Measurements from ENCODE around the gene SLC39A9. TPM values are rescaled to one million over a fixed set of nuclear protein-coding genes. Genes with fewer than 3 reads are reported as not detected.
"Not testable (repeated sequence)": the region's sequence is repeated elsewhere in the genome, so short reads cannot be mapped to it uniquely, and the experiment has no call there.

The SLC39A9 gene
- total RNA-seq, 1 experiment from 2014 or later = 53.1 TPM

GRCh38 chr14:69484444-69485314 lies 86.2 kb downstream of the SLC39A9 start, which contains the start of gene PLEKHD1:
TSS of gene PLEKHD1 (plus strand) at chr14:69484728. CDS start at chr14:69484966, 238 bp downstream.
- Histone ChIP-seq H3K27me3 (ENCODE audit: control insufficient read depth, insufficient read depth, low read length) (peaks cover 51% of the 10 kb centered on the region), H3K4me3 (ENCODE audit: insufficient read depth, low read depth, low read length) (peak within 1 kb of the TSS; percentile 60), H3K36me3 (replicated peaks; ENCODE audit: control insufficient read depth, insufficient read depth, low read length) (no peaks in the 10 kb centered on the region)
- DNase-seq = peak; percentile 99

GRCh38 chr14:69485315-69485660 lies 86.8 kb downstream of the SLC39A9 start:
- Histone ChIP-seq H3K36me3 (replicated peaks; ENCODE audit: control insufficient read depth, insufficient read depth, low read length) (no peaks in the 10 kb centered on the region), H3K4me3 (ENCODE audit: insufficient read depth, low read depth, low read length) (peak overlapping the region; percentile 55; the same call in 1 of the 2 replicates), H3K27me3 (ENCODE audit: control insufficient read depth, insufficient read depth, low read length) (peaks cover 49% of the 10 kb centered on the region)
- DNase-seq = no peak

- no peak overlapping the region for H3K4me3 ChIP-seq (ENCODE audit: insufficient read depth, low read depth, low read length)
- peaks cover 49% of the 10 kb centered on the region for H3K27me3 ChIP-seq (ENCODE audit: control insufficient read depth, insufficient read depth, low read length)
- no peak for DNase-seq
- H3K36me3 ChIP-seq (replicated peaks; ENCODE audit: control insufficient read depth, insufficient read depth, low read length) = no peaks in the 10 kb centered on the region
Observed at GRCh38 chr14:69485701-69486100, 87.2 kb downstream of the SLC39A9 start.

DNA sequence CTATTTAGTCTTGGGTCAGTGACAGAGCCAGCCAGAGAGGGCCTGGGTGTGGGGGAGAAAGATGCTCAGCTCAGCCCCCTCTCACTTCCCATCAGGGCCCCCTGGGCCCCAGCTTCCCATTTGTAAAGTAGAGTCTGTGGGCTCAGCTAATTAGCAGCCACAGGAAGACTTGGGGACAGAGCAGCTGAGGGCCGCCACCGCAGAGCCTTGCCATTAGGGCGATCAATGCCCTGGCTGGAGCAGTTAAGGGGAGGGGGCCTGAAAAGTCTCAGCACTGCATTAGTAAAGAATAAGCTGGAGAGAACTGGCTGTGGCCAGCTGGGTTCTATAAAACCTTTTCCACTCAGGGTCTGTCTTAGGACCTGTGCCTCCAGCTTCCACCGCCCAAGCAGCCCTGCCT lies 88.7 kb downstream of the SLC39A9 start:
- H3K36me3 ChIP-seq (replicated peaks; ENCODE audit: control insufficient read depth, insufficient read depth, low read length) = no peaks in the 10 kb centered on the region
- no peak for DNase-seq
- no peak overlapping the region for H3K4me3 ChIP-seq (ENCODE audit: insufficient read depth, low read depth, low read length)
- H3K27me3 ChIP-seq (ENCODE audit: control insufficient read depth, insufficient read depth, low read length) = peaks cover 43% of the 10 kb centered on the region

GRCh38 chr14:69487771-69488170 lies 89.3 kb downstream of the SLC39A9 start:
- Histone ChIP-seq H3K27me3 (ENCODE audit: control insufficient read depth, insufficient read depth, low read length) (peaks cover 38% of the 10 kb centered on the region), H3K36me3 (replicated peaks; ENCODE audit: control insufficient read depth, insufficient read depth, low read length) (no peaks in the 10 kb centered on the region), H3K4me3 (ENCODE audit: insufficient read depth, low read depth, low read length) (no peak overlapping the region)
- DNase-seq = no peak

DNA sequence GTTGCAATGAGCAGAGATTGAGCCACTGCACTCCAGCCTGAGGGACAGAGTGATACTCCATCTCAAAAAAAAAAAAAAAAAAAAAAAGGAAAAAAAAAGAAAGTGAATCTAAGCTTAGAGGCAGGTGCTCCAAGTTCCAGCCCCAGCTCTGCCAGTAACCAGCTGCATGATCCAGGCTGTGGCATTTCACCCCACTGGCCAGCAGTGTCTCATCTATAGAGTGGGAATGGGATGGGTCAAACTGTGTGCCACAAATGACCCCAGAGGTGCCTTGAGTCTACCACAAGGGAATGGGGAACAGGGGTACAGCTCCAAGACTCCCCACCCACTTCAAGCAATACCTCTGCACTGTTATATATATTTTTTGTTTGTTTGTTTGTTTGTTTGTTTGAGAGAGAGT lies 91.0 kb downstream of the SLC39A9 start:
- Histone ChIP-seq H3K36me3 (replicated peaks; ENCODE audit: control insufficient read depth, insufficient read depth, low read length) (no peaks in the 10 kb centered on the region), H3K27me3 (ENCODE audit: control insufficient read depth, insufficient read depth, low read length) (peaks cover 22% of the 10 kb centered on the region), H3K4me3 (ENCODE audit: insufficient read depth, low read depth, low read length) (no peak overlapping the region)
- DNase-seq = peak; percentile 7

- no peaks in the 10 kb centered on the region for H3K36me3 ChIP-seq (replicated peaks; ENCODE audit: control insufficient read depth, insufficient read depth, low read length)
- peaks cover 13% of the 10 kb centered on the region for H3K27me3 ChIP-seq (ENCODE audit: control insufficient read depth, insufficient read depth, low read length)
- peak; percentile 6 for DNase-seq
- no peak overlapping the region for H3K4me3 ChIP-seq (ENCODE audit: insufficient read depth, low read depth, low read length)
Observed at GRCh38 chr14:69490219-69490918, 91.9 kb downstream of the SLC39A9 start.

- Histone ChIP-seq H3K27me3 (ENCODE audit: control insufficient read depth, insufficient read depth, low read length) (peaks cover 5% of the 10 kb centered on the region), H3K4me3 (ENCODE audit: insufficient read depth, low read depth, low read length) (no peak overlapping the region), H3K36me3 (replicated peaks; ENCODE audit: control insufficient read depth, insufficient read depth, low read length) (no peaks in the 10 kb centered on the region)
- DNase-seq = peak; percentile 6
Observed at GRCh38 chr14:69491193-69491592, 92.7 kb downstream of the SLC39A9 start.

DNA sequence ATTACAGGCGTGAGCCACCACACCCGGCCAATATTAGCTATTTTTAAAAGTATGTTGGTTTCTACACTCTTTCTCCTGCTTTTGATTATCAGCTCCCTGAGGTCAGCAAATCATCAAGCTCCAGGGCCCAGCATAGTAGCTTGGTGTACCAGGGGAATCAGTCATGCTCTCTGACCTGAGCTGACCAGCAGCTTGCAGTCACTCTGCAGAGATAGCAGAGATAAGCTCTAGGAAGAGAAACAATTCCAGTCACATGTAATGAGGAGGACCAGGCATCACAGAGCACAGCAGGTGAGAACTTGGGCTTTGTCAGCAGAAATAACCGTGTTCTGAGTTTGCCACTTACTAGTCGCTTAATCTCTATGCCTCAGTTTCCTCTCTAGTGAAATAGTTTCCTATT lies 94.5 kb downstream of the SLC39A9 start:
- no peaks in the 10 kb centered on the region for H3K27me3 ChIP-seq (ENCODE audit: control insufficient read depth, insufficient read depth, low read length)
- peak; percentile 11 for DNase-seq
- no peaks in the 10 kb centered on the region for H3K36me3 ChIP-seq (replicated peaks; ENCODE audit: control insufficient read depth, insufficient read depth, low read length)
- no peak overlapping the region for H3K4me3 ChIP-seq (ENCODE audit: insufficient read depth, low read depth, low read length)

- DNase-seq = peak; percentile 5
- Histone ChIP-seq H3K4me3 (ENCODE audit: insufficient read depth, low read depth, low read length) (no peak overlapping the region), H3K27me3 (ENCODE audit: control insufficient read depth, insufficient read depth, low read length) (no peaks in the 10 kb centered on the region), H3K36me3 (replicated peaks; ENCODE audit: control insufficient read depth, insufficient read depth, low read length) (no peaks in the 10 kb centered on the region)
Observed at GRCh38 chr14:69493791-69494190, 95.3 kb downstream of the SLC39A9 start.

GRCh38 chr14:69495341-69495921 lies 96.9 kb downstream of the SLC39A9 start:
- no peak overlapping the region for H3K4me3 ChIP-seq (ENCODE audit: insufficient read depth, low read depth, low read length)
- H3K27me3 ChIP-seq (ENCODE audit: control insufficient read depth, insufficient read depth, low read length) = no peaks in the 10 kb centered on the region
- no peaks in the 10 kb centered on the region for H3K36me3 ChIP-seq (replicated peaks; ENCODE audit: control insufficient read depth, insufficient read depth, low read length)
- peak; percentile 2 for DNase-seq

- not testable (repeated sequence) for DNase-seq; H3K27me3 ChIP-seq (ENCODE audit: control insufficient read depth, insufficient read depth, low read length)
Observed at GRCh38 chr14:69497866-69498265, 99.4 kb downstream of the SLC39A9 start.

DNA sequence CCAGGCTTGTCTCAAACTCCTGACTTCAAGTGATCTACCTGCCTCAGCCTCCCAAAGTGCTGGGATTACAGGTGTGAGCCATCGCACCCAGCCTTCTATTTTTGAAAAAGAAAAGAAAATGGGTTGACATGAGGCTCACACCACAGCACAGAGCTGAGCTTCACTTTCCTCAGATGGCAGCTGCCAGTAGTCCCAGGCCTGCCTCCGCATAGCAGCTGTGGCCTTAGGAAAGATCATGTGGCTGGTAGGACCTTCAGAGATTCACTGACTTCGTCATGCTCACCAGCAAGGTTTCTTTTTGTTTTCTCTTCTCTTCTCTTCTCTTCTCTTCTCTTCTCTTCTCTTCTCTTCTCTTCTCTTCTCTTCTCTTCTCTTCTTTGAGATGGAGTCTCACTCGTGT lies 99.8 kb downstream of the SLC39A9 start:
- not testable (repeated sequence) for H3K27me3 ChIP-seq (ENCODE audit: control insufficient read depth, insufficient read depth, low read length)
- peak; percentile 8 for DNase-seq

More at GRCh38 chr14:69497866-69498265, 99.4 kb downstream of the SLC39A9 start:
- H3K4me3 ChIP-seq (ENCODE audit: insufficient read depth, low read depth, low read length); H3K36me3 ChIP-seq (replicated peaks; ENCODE audit: control insufficient read depth, insufficient read depth, low read length): not testable (repeated sequence)

DNA sequence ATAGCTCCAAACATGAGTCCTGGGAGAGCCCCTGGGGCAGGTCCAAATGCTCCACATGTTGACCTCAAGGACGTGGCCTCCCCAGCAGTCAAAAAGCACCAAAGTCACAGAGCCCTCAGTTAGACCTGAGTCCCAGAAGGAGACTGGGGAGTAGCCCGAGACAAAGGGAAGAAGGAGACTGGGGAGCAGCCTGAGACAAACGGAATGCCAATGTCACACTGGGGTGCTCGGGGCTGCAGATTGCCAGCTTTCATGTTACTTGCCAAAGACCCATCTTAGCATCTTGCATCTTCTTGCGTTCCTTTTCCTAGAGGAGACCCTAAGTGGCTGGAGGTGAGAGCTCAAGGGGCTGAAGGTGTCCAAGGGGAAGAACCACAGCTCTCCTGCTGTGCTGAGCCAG lies 100.9 kb downstream of the SLC39A9 start:
- Histone ChIP-seq H3K36me3 (replicated peaks; ENCODE audit: control insufficient read depth, insufficient read depth, low read length) (no peaks in the 10 kb centered on the region), H3K4me3 (ENCODE audit: insufficient read depth, low read depth, low read length) (no peak overlapping the region), H3K27me3 (ENCODE audit: control insufficient read depth, insufficient read depth, low read length) (peaks cover 5% of the 10 kb centered on the region)
- DNase-seq = peak; percentile 22

More for the DNA sequence above, 99.8 kb downstream of the SLC39A9 start:
- H3K4me3 ChIP-seq (ENCODE audit: insufficient read depth, low read depth, low read length); H3K36me3 ChIP-seq (replicated peaks; ENCODE audit: control insufficient read depth, insufficient read depth, low read length): not testable (repeated sequence)

DNA sequence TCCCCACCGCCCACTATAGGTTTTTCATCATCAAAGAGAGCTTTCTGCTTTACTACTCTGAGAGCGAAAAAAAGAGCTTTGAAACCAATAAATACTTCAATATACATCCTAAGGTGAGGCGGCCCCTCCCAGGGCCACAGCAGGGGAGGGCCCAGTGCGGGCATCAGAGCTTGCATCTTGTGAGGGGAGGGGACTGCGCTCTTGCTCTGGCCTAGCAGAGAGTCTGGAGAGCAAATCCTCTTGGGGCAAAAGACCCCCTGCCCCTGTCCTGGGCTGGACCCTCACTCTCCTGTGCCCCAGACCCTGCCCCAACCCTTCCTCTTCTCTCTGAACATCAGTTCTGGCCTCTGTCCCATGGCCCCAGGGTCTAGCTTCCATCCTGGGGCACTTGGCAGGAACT lies 101.6 kb downstream of the SLC39A9 start:
- Histone ChIP-seq H3K27me3 (ENCODE audit: control insufficient read depth, insufficient read depth, low read length) (peaks cover 5% of the 10 kb centered on the region), H3K36me3 (replicated peaks; ENCODE audit: control insufficient read depth, insufficient read depth, low read length) (no peaks in the 10 kb centered on the region), H3K4me3 (ENCODE audit: insufficient read depth, low read depth, low read length) (no peak overlapping the region)
- peak; percentile 40 for DNase-seq
